ENCODE results near the gene XPR1.

- TF ChIP-seq CTCF (optimal IDR thresholded peaks at IDR 0.05 in 1 of 3, IDR thresholded peaks at IDR 0.05 in 1 of 3, conservative IDR thresholded peaks at IDR 0.05 in 1 of 3; ENCODE audit: extremely low read depth in 1 of 3, insufficient read depth in 2 of 3, low read length in 3 of 3), result no peak
- no peak for TF ChIP-seq EZH2 (IDR thresholded peaks at IDR 0.05; ENCODE audit: low read length)
Measured at GRCh38 chr1:180590889-180591288, 40.9 kb upstream of the XPR1 start.

All from keratinocyte (primary cell).